IMR-90 (cell line): ENCODE measurements around the gene FSIP1. TPM values are rescaled to one million over a fixed set of nuclear protein-coding genes. Genes with fewer than 3 reads are reported as not detected.

Experiments used
- ATAC-seq: fragments of 200-7000 bp; cut with Tn5 transposase; 2 replicates; pipeline ENCODE4 v1.9.1; 2020; ENCODE audit warnings: low read depth, mild to moderate bottlenecking, moderate library complexity
- BruUV-seq: library from RNA; stranded (reverse); fragments of 400-500 nt; replicated peaks from 2 replicates; lab custom pipeline; 2021; lab: Mats Ljungman, UMichigan
- CTCF ChIA-PET: fragments of 300-600 bp; formaldehyde crosslinking; extraction: SDS; loops from one replicate; lab custom pipeline; 2021; ENCODE audit warnings: antibody characterized with exemption; lab: Yijun Ruan, JAX
- POLR2A ChIA-PET: fragments of 300-600 bp; sonication (Branson Sonifier 250); formaldehyde crosslinking; loops from one replicate; lab custom pipeline; 2022; ENCODE audit warnings: antibody characterized with exemption; ENCODE audit not compliant: unreplicated experiment; lab: Charles Lee
- DNase-seq: peaks from one replicate; pipeline ENCODE4 v3.0.0; 2013
- H2AFZ ChIP-seq: replicated peaks from 2 replicates; pipeline ENCODE3; 2013; ENCODE audit warnings: low read length, mild to moderate bottlenecking; ENCODE audit not compliant: poor library complexity
- H2AK5ac ChIP-seq: 2 replicates; pipeline ENCODE4 v1.6.1; 2013; ENCODE audit warnings: low read depth, low read length, inconsistent platforms
- H2AK9ac ChIP-seq: replicated peaks from 2 replicates; pipeline ENCODE3; 2013; ENCODE audit warnings: mild to moderate bottlenecking, low read depth, low read length, moderate library complexity; ENCODE audit not compliant: poor library complexity
- H2BK120ac ChIP-seq: 2 replicates; pipeline ENCODE4 v1.6.1; 2013; ENCODE audit warnings: low read depth, low read length, inconsistent platforms
- H2BK15ac ChIP-seq: 3 replicates; pipeline ENCODE4 v1.6.1; 2013; ENCODE audit warnings: low read depth, low read length, inconsistent platforms
- H2BK20ac ChIP-seq: 2 replicates; pipeline ENCODE4 v1.6.1; 2013; ENCODE audit warnings: low read depth, mild to moderate bottlenecking, inconsistent platforms, low read length, moderate library complexity
- H2BK5ac ChIP-seq: 2 replicates; pipeline ENCODE4 v1.6.1; 2013; ENCODE audit warnings: mild to moderate bottlenecking, low read depth, low read length, inconsistent platforms; ENCODE audit not compliant: poor library complexity, severe bottlenecking
- H3K14ac ChIP-seq: replicated peaks from 2 replicates; pipeline ENCODE4 v1.6.1; 2013; ENCODE audit warnings: low read depth, low read length, inconsistent platforms
- H3K18ac ChIP-seq: 2 replicates; pipeline ENCODE4 v1.6.1; 2013; ENCODE audit warnings: low read depth, low read length, control low read depth
- H3K23ac ChIP-seq: 2 replicates; pipeline ENCODE4 v1.6.1; 2013; ENCODE audit warnings: low read depth, low read length, inconsistent platforms
- H3K27ac ChIP-seq: 2 replicates; pipeline ENCODE4 v1.5.1; 2013; ENCODE audit warnings: mild to moderate bottlenecking, control low read depth, low read length; ENCODE audit not compliant: insufficient read depth
- H3K27me3 ChIP-seq: 2 replicates; pipeline ENCODE4 v1.6.1; 2013; ENCODE audit warnings: low read length; ENCODE audit not compliant: control insufficient read depth, insufficient read depth
- H3K36me3 ChIP-seq: 2 replicates; pipeline ENCODE4 v1.6.1; 2013; ENCODE audit warnings: low read length, mixed read lengths; ENCODE audit not compliant: control insufficient read depth, insufficient read depth
- H3K4ac ChIP-seq: 2 replicates; pipeline ENCODE4 v1.6.1; 2013; ENCODE audit warnings: low read depth, low read length, inconsistent platforms
- H3K4me1 ChIP-seq: 2 replicates; pipeline ENCODE4 v1.6.1; 2013; ENCODE audit warnings: low read length, mixed read lengths; ENCODE audit not compliant: control insufficient read depth, insufficient read depth
- H3K4me2 ChIP-seq: 2 replicates; pipeline ENCODE4 v1.6.1; 2013; ENCODE audit warnings: low read depth, mild to moderate bottlenecking, control low read depth, low read length, moderate library complexity
- H3K4me3 ChIP-seq: 2 replicates; pipeline ENCODE4 v1.5.1; 2013; ENCODE audit warnings: low read depth, mild to moderate bottlenecking, control low read depth, low read length, moderate library complexity; ENCODE audit not compliant: insufficient read depth
- H3K56ac ChIP-seq: 2 replicates; pipeline ENCODE4 v1.6.1; 2013; ENCODE audit warnings: low read length, inconsistent platforms; ENCODE audit not compliant: insufficient read depth; ENCODE audit errors: extremely low read depth
- H3K79me1 ChIP-seq, 2 experiments: 2 replicates each; pipeline ENCODE4 v1.6.1; 2013; ENCODE audit warnings: low read length in 2 of 2, inconsistent platforms in 1 of 2, low read depth in 1 of 2
- H3K9ac ChIP-seq: 2 replicates; pipeline ENCODE4 v1.6.1; 2013; ENCODE audit warnings: low read depth, low read length, control low read depth
- H3K9me1 ChIP-seq: 2 replicates; pipeline ENCODE4 v1.6.1; 2013; ENCODE audit warnings: low read length, inconsistent platforms; ENCODE audit not compliant: insufficient read depth
- H3K9me3 ChIP-seq: 2 replicates; pipeline ENCODE4 v1.6.1; 2013; ENCODE audit warnings: low read length; ENCODE audit not compliant: control insufficient read depth, insufficient read depth
- H4K20me1 ChIP-seq: 2 replicates; pipeline ENCODE4 v1.6.1; 2013; ENCODE audit warnings: low read length, inconsistent platforms; ENCODE audit not compliant: insufficient read depth
- H4K5ac ChIP-seq: 2 replicates; pipeline ENCODE4 v1.6.1; 2013; ENCODE audit warnings: mild to moderate bottlenecking, low read depth, low read length, control low read depth
- H4K8ac ChIP-seq, 2 experiments: 2 replicates each; pipeline ENCODE4 v1.6.1; 2013; ENCODE audit warnings: low read depth in 2 of 2, low read length in 2 of 2, control low read depth in 1 of 2, inconsistent platforms in 1 of 2
- H4K91ac ChIP-seq: 2 replicates; pipeline ENCODE4 v1.6.1; 2013; ENCODE audit warnings: low read depth, low read length, inconsistent platforms; ENCODE audit not compliant: insufficient read depth
- MAFK ChIP-seq: IDR thresholded peaks from 2 replicates; pipeline ENCODE4 v1.6.1; 2012; ENCODE audit warnings: low read depth, low read length, improper control_type of control experiment
- MXI1 ChIP-seq: IDR thresholded peaks from 2 replicates; pipeline ENCODE4 v1.6.1; 2012; ENCODE audit warnings: low read depth, mild to moderate bottlenecking, low read length, moderate library complexity, borderline replicate concordance
- POLR2A ChIP-seq: IDR thresholded peaks from 2 replicates; pipeline ENCODE4 v1.6.1; 2012; ENCODE audit warnings: mild to moderate bottlenecking, low read depth, low read length
- SMC3 ChIP-seq: fragments of 150-350 bp; IDR thresholded peaks from 2 replicates; pipeline ENCODE4 v1.6.1; 2016; ENCODE audit warnings: low read depth, mild to moderate bottlenecking, antibody characterized with exemption, low read length, moderate library complexity
- USF2 ChIP-seq: fragments of 150-350 bp; IDR thresholded peaks from 2 replicates; pipeline ENCODE4 v1.6.1; 2017; ENCODE audit warnings: mild to moderate bottlenecking, antibody characterized with exemption, low read length, low read depth
- WGBS, 2 experiments: methylation state at CpG; one replicate each; pipeline versions ENCODE4 v1.1.5 to v1.1.7; 2013; ENCODE audit warnings: missing lambda C conversion rate in 2 of 2; ENCODE audit not compliant: insufficient read length in 1 of 2; ENCODE audit errors: extremely low coverage in 2 of 2; 5-methylcytosine and 5-hydroxymethylcytosine counted together
- dilution Hi-C: fragments of 300-500 bp; cut with HindIII; formaldehyde crosslinking; loops from one replicate; pipeline ENCODE4 v1.14.3; 2018; ENCODE audit warnings: low sequenced_read_pairs; ENCODE audit not compliant: unreplicated experiment
- in situ Hi-C: fragments of 300-500 bp; cut with MboI; formaldehyde crosslinking; loops from 3 replicates; pipeline ENCODE4 v1.14.3; 2019; ENCODE audit warnings: low sequenced_read_pairs, inconsistent platforms, mixed read lengths
- intact Hi-C: fragments of 100-400 bp; cut with micrococcal nuclease; formaldehyde crosslinking; loops from 2 replicates; pipeline ENCODE4 v1.10.0; 2022
- polyA plus RNA-seq, 3 experiments: library from polyadenylated mRNA; depleted of rRNA; stranded (reverse); fragments of >200 nt; gene quantifications; 2 replicates each; pipeline ENCODE4 v1.2.3, GENCODE V29; 2012; ENCODE audit warnings: low replicate concordance in 1 of 3
- total RNA-seq: library from RNA; depleted of rRNA; stranded (reverse); fragments of >200 nt; gene quantifications from 2 replicates; pipeline ENCODE4 v1.2.3, GENCODE V29; 2012
- TF ChIP-seq, protein P1 (sequence below): fragments of 150-350 bp; IDR thresholded peaks from 2 replicates; pipeline ENCODE4 v1.6.1; 2016; ENCODE audit warnings: low read depth, mild to moderate bottlenecking, low read length, moderate library complexity, borderline replicate concordance

FSIP1 gene
- total and polyA plus RNA-seq, 2 of the 4 experiments (the other 2 are of a cell fraction): 0.10 to 0.18 TPM

DNA sequence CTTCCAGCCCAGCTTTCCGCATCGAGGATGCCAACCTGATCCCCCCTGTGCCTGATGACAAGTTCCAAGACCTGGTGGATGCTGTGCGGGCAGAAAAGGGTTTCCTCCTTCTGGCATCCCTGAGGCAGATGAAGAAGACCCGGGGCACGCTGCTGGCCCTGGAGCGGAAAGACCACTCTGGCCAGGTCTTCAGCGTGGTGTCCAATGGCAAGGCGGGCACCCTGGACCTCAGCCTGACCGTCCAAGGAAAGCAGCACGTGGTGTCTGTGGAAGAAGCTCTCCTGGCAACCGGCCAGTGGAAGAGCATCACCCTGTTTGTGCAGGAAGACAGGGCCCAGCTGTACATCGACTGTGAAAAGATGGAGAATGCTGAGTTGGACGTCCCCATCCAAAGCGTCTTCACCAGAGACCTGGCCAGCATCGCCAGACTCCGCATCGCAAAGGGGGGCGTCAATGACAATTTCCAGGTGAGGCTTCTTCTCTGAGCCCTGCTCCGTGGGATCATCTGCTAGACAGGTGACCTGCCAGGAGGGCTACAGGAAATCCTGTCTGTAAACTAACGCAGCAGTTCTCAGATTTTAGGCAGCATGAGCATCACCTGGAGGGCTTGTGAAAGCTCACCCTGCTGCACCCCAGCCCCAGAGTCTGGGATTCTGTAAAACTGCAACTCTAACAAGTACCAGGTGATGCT lies 200.2 kb downstream of the FSIP1 start:
- Histone ChIP-seq H2BK15ac (no peak overlapping the region), H2AK9ac (peak overlapping the region; percentile 86), H3K4me3 (peak overlapping the region; percentile 80), H2AK5ac (peak overlapping the region; percentile 60; the same call in 1 of the 2 replicates), H3K27me3 (no peaks in the 10 kb centered on the region), H3K4ac (peak overlapping the region; percentile 88), H2AFZ (peak overlapping the region; percentile 44), H2BK20ac (no peak overlapping the region), H3K56ac (peak overlapping the region; percentile 74), H3K4me1 (peaks cover 8% of the 10 kb centered on the region), H3K23ac (peak overlapping the region; percentile 95), H4K91ac (no peak overlapping the region; the same call in 1 of the 2 replicates), H3K14ac (peak overlapping the region; percentile 95), H3K9ac (peak overlapping the region; percentile 85), H3K79me1 (peaks cover 7 to 59% of the 10 kb centered on the region in 2 experiments; a peak in 3 of 4 replicates), H3K9me3 (no peaks in the 10 kb centered on the region), H4K20me1 (peaks cover 65% of the 10 kb centered on the region), H3K27ac (peak overlapping the region; percentile 78), H2BK120ac (no peak overlapping the region; the same call in 1 of the 2 replicates), H4K5ac (no peak overlapping the region), H3K18ac (peak overlapping the region; percentile 4; the same call in 1 of the 2 replicates), H3K9me1 (peaks cover 15% of the 10 kb centered on the region; the same call in 1 of the 2 replicates), H4K8ac (peak overlapping the region in 1 of 2 experiments; percentile 88; a peak in 2 of 4 replicates), H2BK5ac (peak overlapping the region; percentile 56), H3K36me3 (peaks cover 53% of the 10 kb centered on the region), H3K4me2 (peak overlapping the region; percentile 63)
- ChIA-PET CTCF (interaction anchor here (0.6 to 1.6 kb wide), 3 partner anchors 116 to 741 kb away, joined by 3 to 5 read pairs (median 4); no protein-coding TSS in a partner anchor), POLR2A (interaction anchor here (0.5 to 2.7 kb wide), 14 partner anchors 9 to 497 kb away, joined by 3 to 23 read pairs (median 4); no protein-coding TSS in a partner anchor)
- WGBS, 2 experiments: 16% methylated on average over 15 of the region's 20 CpGs; no CpG with 5 or more reads in 1 of the 2 experiments
- ATAC-seq: peak; percentile 0; the same call in 1 of the 2 replicates
- dilution Hi-C loops (no loop called here), intact Hi-C loops (loop anchor here (5.0 kb wide), 1 partner anchor 295 kb away; no protein-coding TSS in a partner anchor), in situ Hi-C loops (loop anchor here (5.0 kb wide), 4 partner anchors 410 to 875 kb away; no protein-coding TSS in a partner anchor)
- BruUV-seq: TSS peak; percentile 77
- DNase-seq: peak; percentile 73
- TF ChIP-seq MXI1 (peak; percentile 68; the same call in 1 of the 2 replicates), SMC3 (no peak), POLR2A (peak; percentile 25), MAFK (no peak), USF2 (peak; percentile 85)
- TF ChIP-seq, protein P1, sequence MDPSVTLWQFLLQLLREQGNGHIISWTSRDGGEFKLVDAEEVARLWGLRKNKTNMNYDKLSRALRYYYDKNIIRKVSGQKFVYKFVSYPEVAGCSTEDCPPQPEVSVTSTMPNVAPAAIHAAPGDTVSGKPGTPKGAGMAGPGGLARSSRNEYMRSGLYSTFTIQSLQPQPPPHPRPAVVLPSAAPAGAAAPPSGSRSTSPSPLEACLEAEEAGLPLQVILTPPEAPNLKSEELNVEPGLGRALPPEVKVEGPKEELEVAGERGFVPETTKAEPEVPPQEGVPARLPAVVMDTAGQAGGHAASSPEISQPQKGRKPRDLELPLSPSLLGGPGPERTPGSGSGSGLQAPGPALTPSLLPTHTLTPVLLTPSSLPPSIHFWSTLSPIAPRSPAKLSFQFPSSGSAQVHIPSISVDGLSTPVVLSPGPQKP: no peak
